Upper lobe of right lung (tissue), 1 donor: Measurements from ENCODE around the gene PHF21B. TPM values are rescaled to one million over a fixed set of nuclear protein-coding genes. Genes with fewer than 3 reads are reported as not detected.

Experiments
- ATAC-seq: fragments of 200-7000 bp; cut with Tn5 transposase; one replicate; pipeline ENCODE4 v1.9.1; 2020; ENCODE audit warnings: mild to moderate bottlenecking, moderate library complexity
- DNase-seq: peaks from one replicate; pipeline ENCODE4 v3.0.0-alpha.2; 2020
- H3K27ac ChIP-seq: fragments of 200-600 bp; one replicate; pipeline ENCODE4 v1.8.0; 2022
- H3K27me3 ChIP-seq: fragments of 200-600 bp; one replicate; pipeline ENCODE4 v1.8.0; 2022; ENCODE audit warnings: mild to moderate bottlenecking
- H3K36me3 ChIP-seq: fragments of 200-600 bp; one replicate; pipeline ENCODE4 v1.8.0; 2022
- H3K4me1 ChIP-seq: fragments of 200-600 bp; one replicate; pipeline ENCODE4 v1.8.0; 2022
- H3K4me3 ChIP-seq: fragments of 200-600 bp; one replicate; pipeline ENCODE4 v1.8.0; 2022; ENCODE audit warnings: mild to moderate bottlenecking
- H3K9me3 ChIP-seq: fragments of 200-600 bp; one replicate; pipeline ENCODE4 v1.8.0; 2022
- CTCF ChIP-seq: fragments of 200-600 bp; IDR thresholded peaks from one replicate; pipeline ENCODE4 v1.8.0; 2022; ENCODE audit warnings: antibody characterized with exemption
- intact Hi-C: fragments of 100-400 bp; cut with DNase I; formaldehyde crosslinking; loops from one replicate; pipeline ENCODE4 v1.11.0; 2022
- total RNA-seq: library from RNA; stranded (reverse); fragmentation: NEBNext Ultra II Directional; extraction: Animal tissue kit (Norgen Biotek cat#: 25700); gene quantifications from one replicate; pipeline ENCODE4 v1.2.1, GENCODE V29; 2021
- donor health status: DM: no; HTN: yes; CAD: no; lungs with severe emphysema.

Gene PHF21B
- total RNA-seq, 1 donor from 2014 or later, result 0.12 TPM

GRCh38 chr22:45042263-45042662 lies 32.5 kb upstream of the PHF21B start:
- no peaks in the 10 kb centered on the region for H3K9me3 ChIP-seq
- no peak overlapping the region for H3K27ac ChIP-seq
- intact Hi-C loops, result no loop called here
- H3K27me3 ChIP-seq, result peaks cover 21% of the 10 kb centered on the region
- H3K4me1 ChIP-seq, result no peaks in the 10 kb centered on the region
- H3K36me3 ChIP-seq, result no peaks in the 10 kb centered on the region
- DNase-seq, result no peak
- no peak overlapping the region for H3K4me3 ChIP-seq
- no peak for TF ChIP-seq CTCF
- ATAC-seq, result no peak

- intact Hi-C loops, result no loop called here
- no peak for ATAC-seq
- no peak for TF ChIP-seq CTCF
Observed at GRCh38 chr22:45039133-45039532, 29.3 kb upstream of the PHF21B start.

GRCh38 chr22:45036154-45036553 lies 26.3 kb upstream of the PHF21B start:
- peak; percentile 14 for ATAC-seq
- peaks cover 20% of the 10 kb centered on the region for H3K27me3 ChIP-seq

More at GRCh38 chr22:45039133-45039532, 29.3 kb upstream of the PHF21B start:
- Histone ChIP-seq H3K27ac (no peak overlapping the region), H3K4me3 (no peak overlapping the region), H3K4me1 (no peaks in the 10 kb centered on the region), H3K9me3 (no peaks in the 10 kb centered on the region), H3K36me3 (no peaks in the 10 kb centered on the region), H3K27me3 (peaks cover 10% of the 10 kb centered on the region)
- DNase-seq, result no peak

GRCh38 chr22:45034821-45035220 lies 25.0 kb upstream of the PHF21B start:
- DNase-seq, result no peak
- Histone ChIP-seq H3K27me3 (peaks cover 20% of the 10 kb centered on the region), H3K27ac (no peak overlapping the region), H3K9me3 (no peaks in the 10 kb centered on the region), H3K4me1 (no peaks in the 10 kb centered on the region), H3K4me3 (no peak overlapping the region), H3K36me3 (no peaks in the 10 kb centered on the region)
- intact Hi-C loops, result no loop called here
- TF ChIP-seq CTCF, result no peak
- ATAC-seq, result no peak

More at GRCh38 chr22:45036154-45036553, 26.3 kb upstream of the PHF21B start:
- no peak for TF ChIP-seq CTCF
- H3K9me3 ChIP-seq, result no peaks in the 10 kb centered on the region
- intact Hi-C loops, result no loop called here
- no peak for DNase-seq
- no peaks in the 10 kb centered on the region for H3K4me1 ChIP-seq
- no peaks in the 10 kb centered on the region for H3K36me3 ChIP-seq
- no peak overlapping the region for H3K27ac ChIP-seq
- H3K4me3 ChIP-seq, result no peak overlapping the region

GRCh38 chr22:45034156-45034555 lies 24.4 kb upstream of the PHF21B start:
- Histone ChIP-seq H3K27ac (no peak overlapping the region), H3K27me3 (peaks cover 20% of the 10 kb centered on the region), H3K4me3 (no peak overlapping the region), H3K4me1 (no peaks in the 10 kb centered on the region), H3K36me3 (no peaks in the 10 kb centered on the region), H3K9me3 (no peaks in the 10 kb centered on the region)
- intact Hi-C loops, result no loop called here
- no peak for TF ChIP-seq CTCF
- DNase-seq, result no peak
- no peak for ATAC-seq

- no peak for TF ChIP-seq CTCF
- ATAC-seq, result no peak
- Histone ChIP-seq H3K4me3 (no peak overlapping the region), H3K27me3 (peaks cover 20% of the 10 kb centered on the region), H3K9me3 (no peaks in the 10 kb centered on the region), H3K4me1 (no peaks in the 10 kb centered on the region), H3K36me3 (no peaks in the 10 kb centered on the region), H3K27ac (no peak overlapping the region)
- intact Hi-C loops, result no loop called here
- no peak for DNase-seq
Observed at GRCh38 chr22:45033136-45033535, 23.3 kb upstream of the PHF21B start.
